IPS-11a (cell line): Measurements from ENCODE around the gene KRTAP10-11.
"Not testable (repeated sequence)": the region's sequence is repeated elsewhere in the genome, so short reads cannot be mapped to it uniquely, and the experiment has no call there.

ENCODE experiments used
- H3K4me3 ChIP-seq: one replicate; pipeline ENCODE4 v1.5.1; 2013; ENCODE audit warnings: low read depth, low read length, control low read depth

The KRTAP10-11 gene

GRCh38 chr21:44646366-44647221 is at the start of gene KRTAP10-11:
KRTAP10-11 (plus strand) TSS chr21:44646414; CDS start chr21:44646459, 45 bp downstream.
- H3K4me3 ChIP-seq, result not testable (repeated sequence)

- H3K4me3 ChIP-seq, result no peak overlapping the region
Observed at GRCh38 chr21:44598061-44598460, 48.2 kb upstream of the KRTAP10-11 start.

GRCh38 chr21:44599264-44600029 is 46.8 kb upstream of the KRTAP10-11 start:
- no peak overlapping the region for H3K4me3 ChIP-seq

GRCh38 chr21:44600118-44600978 is 45.9 kb upstream of the KRTAP10-11 start, which contains the start of gene KRTAP10-7:
KRTAP10-7 (plus strand) TSS chr21:44600597; CDS start chr21:44600622, 25 bp downstream.
- H3K4me3 ChIP-seq, result not testable (repeated sequence)

GRCh38 chr21:44601091-44601490 is 45.1 kb upstream of the KRTAP10-11 start:
- H3K4me3 ChIP-seq, result not testable (repeated sequence)

GRCh38 chr21:44601596-44602462 is 44.4 kb upstream of the KRTAP10-11 start:
- H3K4me3 ChIP-seq, result no peak overlapping the region

GRCh38 chr21:44602463-44602850 is 43.8 kb upstream of the KRTAP10-11 start:
- H3K4me3 ChIP-seq, result no peak overlapping the region

- no peak overlapping the region for H3K4me3 ChIP-seq
Observed at GRCh38 chr21:44603109-44603875, 42.9 kb upstream of the KRTAP10-11 start.

- no peak overlapping the region for H3K4me3 ChIP-seq
Observed at GRCh38 chr21:44603911-44604310, 42.3 kb upstream of the KRTAP10-11 start.

GRCh38 chr21:44606495-44606894 is 39.7 kb upstream of the KRTAP10-11 start:
- H3K4me3 ChIP-seq, result no peak overlapping the region

- no peak overlapping the region for H3K4me3 ChIP-seq
Observed at GRCh38 chr21:44609193-44609592, 37.0 kb upstream of the KRTAP10-11 start.

- not testable (repeated sequence) for H3K4me3 ChIP-seq
Observed at GRCh38 chr21:44610157-44610843, 35.9 kb upstream of the KRTAP10-11 start.

GRCh38 chr21:44611551-44611950 is 34.7 kb upstream of the KRTAP10-11 start:
- no peak overlapping the region for H3K4me3 ChIP-seq

- no peak within 1 kb of the TSS for H3K4me3 ChIP-seq
Observed at GRCh38 chr21:44612029-44612486, 34.2 kb upstream of the KRTAP10-11 start, which contains the start of gene KRTAP10-8. KRTAP10-8 (plus strand) TSS chr21:44612079; CDS start chr21:44612101, 22 bp downstream.

- no peak overlapping the region for H3K4me3 ChIP-seq
Observed at GRCh38 chr21:44612669-44613229, 33.5 kb upstream of the KRTAP10-11 start.

GRCh38 chr21:44613386-44614155 is 32.6 kb upstream of the KRTAP10-11 start:
- no peak overlapping the region for H3K4me3 ChIP-seq

GRCh38 chr21:44614161-44614631 is 32.0 kb upstream of the KRTAP10-11 start:
- H3K4me3 ChIP-seq, result no peak overlapping the region
